Rectal smooth muscle tissue (tissue), 1 donor: ENCODE results near the gene CTSH.
"Not testable (repeated sequence)": the region's sequence is repeated elsewhere in the genome, so short reads cannot be mapped to it uniquely, and the experiment has no call there.

Experiments used
- H3K27ac ChIP-seq: one replicate; pipeline ENCODE4 v1.7.0; 2013; ENCODE audit warnings: low read depth, low read length, inconsistent platforms
- H3K27me3 ChIP-seq: one replicate; pipeline ENCODE4 v1.7.0; 2013; ENCODE audit warnings: low read length; ENCODE audit not compliant: control insufficient read depth, insufficient read depth
- H3K36me3 ChIP-seq: one replicate; pipeline ENCODE4 v1.7.0; 2013; ENCODE audit warnings: low read length; ENCODE audit not compliant: control insufficient read depth, insufficient read depth
- H3K4me1 ChIP-seq: one replicate; pipeline ENCODE4 v1.7.0; 2013; ENCODE audit warnings: low read length; ENCODE audit not compliant: control insufficient read depth, insufficient read depth
- H3K4me3 ChIP-seq: one replicate; pipeline ENCODE4 v1.7.0; 2013; ENCODE audit warnings: low read length
- H3K9ac ChIP-seq: one replicate; pipeline ENCODE4 v1.7.0; 2013; ENCODE audit warnings: low read length

Gene CTSH

DNA sequence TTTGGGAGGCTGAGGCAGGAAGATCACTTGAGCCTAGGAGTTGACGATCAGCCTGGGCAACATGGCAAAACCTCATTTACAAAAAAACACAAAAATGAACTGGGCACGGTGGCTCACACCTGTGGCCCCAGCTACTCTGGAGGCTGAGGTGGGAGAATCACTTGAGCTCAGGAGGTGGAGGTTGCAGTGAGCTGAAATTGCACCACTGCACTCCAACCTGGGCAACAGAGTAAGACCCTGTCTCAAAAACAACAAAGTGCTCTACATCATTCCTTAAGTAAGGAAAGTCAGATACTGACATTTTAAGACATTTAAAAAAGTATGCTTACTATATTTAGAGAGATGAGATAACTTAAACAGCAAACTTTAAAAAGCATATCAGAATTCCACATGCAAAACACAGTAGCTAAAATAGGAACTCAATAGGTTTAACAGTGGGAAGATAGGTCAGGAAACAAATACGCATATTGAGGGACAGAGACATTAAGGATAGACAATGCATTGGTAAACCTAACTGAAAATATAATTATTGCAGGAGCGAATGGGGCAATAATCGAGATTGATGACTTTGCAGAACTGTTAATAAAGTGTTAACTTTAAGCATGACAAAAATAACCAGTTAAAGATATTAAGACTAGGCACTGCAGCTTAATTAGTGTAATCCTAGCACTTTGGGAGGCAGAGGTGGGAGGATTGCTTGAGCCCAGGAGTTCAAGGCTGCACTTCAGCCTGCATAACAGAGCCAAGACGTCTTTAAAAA is 40.1 kb downstream of the CTSH start:
- H3K4me3 ChIP-seq: no peak overlapping the region
- H3K4me1 ChIP-seq: peaks cover 4% of the 10 kb centered on the region
- no peak overlapping the region for H3K27ac ChIP-seq
- H3K27me3 ChIP-seq: no peaks in the 10 kb centered on the region
- H3K36me3 ChIP-seq: peaks cover 25% of the 10 kb centered on the region
- no peak overlapping the region for H3K9ac ChIP-seq

DNA sequence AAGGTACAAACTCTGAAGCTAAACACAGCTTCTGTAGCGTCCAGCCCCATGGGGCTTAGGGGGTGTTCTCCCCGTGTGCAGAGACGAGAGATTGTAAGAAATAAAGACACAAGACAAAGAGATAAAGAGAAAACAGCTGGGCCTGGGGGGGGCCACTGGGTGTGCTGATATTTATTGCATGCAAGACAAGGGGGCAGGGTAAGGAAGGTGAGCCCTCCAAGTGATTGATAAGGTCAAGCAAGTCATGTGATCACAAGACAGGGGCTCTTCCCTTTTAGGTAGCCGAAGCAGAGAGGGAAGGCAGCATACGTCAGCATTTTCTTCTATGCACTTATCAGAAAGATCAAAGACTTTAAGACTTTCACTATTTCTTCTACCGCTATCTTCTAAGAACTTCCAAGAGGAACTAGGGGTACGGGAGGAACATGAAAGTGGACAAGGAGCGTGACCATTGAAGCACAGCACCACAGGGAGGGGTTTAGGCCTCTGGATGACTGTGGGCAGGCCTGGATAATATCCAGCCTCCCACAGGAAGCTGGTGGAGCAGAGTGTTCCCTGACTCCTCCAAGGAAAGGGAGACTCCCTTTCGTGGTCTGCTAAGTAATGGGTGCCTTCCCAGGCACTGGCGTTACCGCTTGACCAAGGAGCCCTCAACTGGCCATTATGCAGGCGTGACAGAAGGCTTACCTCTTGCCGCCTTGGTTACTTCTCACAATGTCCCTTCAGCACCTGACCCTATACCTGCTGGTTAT is 42.4 kb downstream of the CTSH start:
- H3K36me3 ChIP-seq: peaks cover 27% of the 10 kb centered on the region
- H3K27me3 ChIP-seq, H3K9ac ChIP-seq, H3K4me1 ChIP-seq, H3K27ac ChIP-seq, H3K4me3 ChIP-seq: not testable (repeated sequence)

DNA sequence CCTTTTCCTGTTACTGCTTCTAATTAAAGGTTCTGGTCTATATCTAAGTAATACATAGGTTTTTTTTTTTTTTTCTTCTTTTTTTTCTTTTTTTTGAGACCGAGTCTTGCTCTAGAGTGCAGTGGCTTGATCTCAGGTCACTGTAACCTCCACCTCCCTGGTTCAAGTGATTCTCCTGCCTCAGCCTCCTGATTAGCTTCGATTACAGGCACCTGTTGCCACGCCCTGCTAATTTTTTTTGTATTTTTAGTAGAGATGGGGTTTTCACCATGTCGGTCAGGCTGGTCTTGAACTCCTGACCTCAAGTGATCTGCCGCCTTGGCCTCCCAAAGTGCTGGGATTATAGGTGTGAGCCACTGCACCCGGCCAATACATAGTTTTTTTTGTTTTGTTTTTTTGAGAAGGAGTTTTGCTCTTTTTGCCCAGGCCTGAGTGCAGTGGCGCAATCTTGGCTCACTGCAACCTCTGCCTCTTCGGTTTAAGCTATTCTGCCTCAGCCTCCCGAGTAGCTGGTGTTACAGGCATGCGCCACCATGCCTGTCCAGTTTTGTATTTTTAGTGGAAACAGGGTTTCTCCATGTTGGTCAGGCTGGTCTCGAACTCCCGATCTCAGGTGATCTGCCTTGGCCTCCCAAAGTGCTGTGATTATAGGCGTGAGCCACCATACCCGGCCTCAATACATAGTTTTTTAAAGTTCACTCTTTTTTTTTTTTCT is 43.9 kb downstream of the CTSH start:
- H3K27ac ChIP-seq, H3K9ac ChIP-seq, H3K27me3 ChIP-seq, H3K4me3 ChIP-seq, H3K4me1 ChIP-seq: not testable (repeated sequence)
- peaks cover 21% of the 10 kb centered on the region for H3K36me3 ChIP-seq

DNA sequence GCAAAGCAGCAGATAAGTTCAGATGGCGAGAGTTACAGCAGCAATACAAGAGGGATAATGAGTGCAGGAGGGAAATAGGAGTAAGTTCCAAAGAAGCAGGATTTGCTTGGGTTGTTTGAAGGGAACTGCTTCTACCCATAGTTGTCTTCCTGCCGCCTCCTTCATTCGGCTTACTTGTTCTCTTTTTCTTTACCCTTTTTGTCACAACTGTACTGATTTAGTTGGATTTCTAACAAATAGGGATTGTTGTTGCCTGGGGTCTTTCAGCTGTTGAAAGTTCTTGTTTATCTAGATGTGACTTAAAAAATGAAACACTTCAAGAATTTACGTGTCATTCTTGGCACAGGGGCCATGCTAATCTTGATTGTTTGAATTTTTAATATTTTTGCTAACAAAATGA is 46.3 kb downstream of the CTSH start:
- H3K27me3 ChIP-seq: no peaks in the 10 kb centered on the region
- no peaks in the 10 kb centered on the region for H3K4me1 ChIP-seq
- no peak overlapping the region for H3K27ac ChIP-seq
- no peak overlapping the region for H3K9ac ChIP-seq
- no peak overlapping the region for H3K4me3 ChIP-seq
- H3K36me3 ChIP-seq: peaks cover 17% of the 10 kb centered on the region

DNA sequence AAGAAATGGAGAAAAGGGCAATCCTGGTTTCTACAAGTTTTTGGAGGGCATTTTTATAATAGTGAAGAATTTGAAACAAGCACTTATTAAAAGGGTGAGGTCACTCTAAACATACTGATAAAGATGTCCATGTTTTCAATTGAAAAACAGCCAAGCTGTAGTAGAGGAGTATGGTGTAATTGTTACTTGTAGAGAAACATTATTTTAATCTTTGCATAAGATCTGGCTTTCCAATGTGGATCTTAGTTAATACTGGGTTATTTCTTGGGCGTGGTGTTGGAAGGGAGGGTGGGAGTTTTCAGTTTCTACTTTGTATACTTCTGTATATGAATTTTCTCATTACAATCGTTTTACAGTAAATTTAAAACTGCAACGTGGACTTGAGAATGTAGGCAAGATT is 49.4 kb downstream of the CTSH start:
- Histone ChIP-seq H3K9ac (no peak overlapping the region), H3K4me1 (no peaks in the 10 kb centered on the region), H3K27ac (no peak overlapping the region), H3K36me3 (peaks cover 27% of the 10 kb centered on the region), H3K27me3 (no peaks in the 10 kb centered on the region), H3K4me3 (no peak overlapping the region)

DNA sequence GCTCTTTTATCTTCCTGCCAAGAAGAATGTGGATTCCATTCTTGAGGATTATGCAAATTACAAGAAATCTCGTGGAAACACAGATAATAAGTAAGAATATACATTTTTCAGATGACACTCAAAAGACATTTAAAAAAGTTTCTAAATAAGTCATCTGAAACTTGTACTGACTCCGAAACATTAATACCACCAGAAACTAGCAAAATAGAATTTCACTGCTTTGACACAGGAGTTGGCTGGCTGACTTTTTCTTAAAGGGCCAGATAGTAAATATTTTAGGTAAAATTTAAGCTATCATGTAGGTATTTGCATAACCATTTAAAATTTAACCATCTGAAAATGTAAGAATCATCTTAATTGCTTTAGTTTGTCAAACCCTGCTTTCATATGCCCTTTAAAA is 51.3 kb downstream of the CTSH start:
- Histone ChIP-seq H3K36me3 (peaks cover 23% of the 10 kb centered on the region), H3K4me1 (no peaks in the 10 kb centered on the region), H3K27me3 (no peaks in the 10 kb centered on the region), H3K9ac (no peak overlapping the region), H3K27ac (no peak overlapping the region), H3K4me3 (no peak overlapping the region)

DNA sequence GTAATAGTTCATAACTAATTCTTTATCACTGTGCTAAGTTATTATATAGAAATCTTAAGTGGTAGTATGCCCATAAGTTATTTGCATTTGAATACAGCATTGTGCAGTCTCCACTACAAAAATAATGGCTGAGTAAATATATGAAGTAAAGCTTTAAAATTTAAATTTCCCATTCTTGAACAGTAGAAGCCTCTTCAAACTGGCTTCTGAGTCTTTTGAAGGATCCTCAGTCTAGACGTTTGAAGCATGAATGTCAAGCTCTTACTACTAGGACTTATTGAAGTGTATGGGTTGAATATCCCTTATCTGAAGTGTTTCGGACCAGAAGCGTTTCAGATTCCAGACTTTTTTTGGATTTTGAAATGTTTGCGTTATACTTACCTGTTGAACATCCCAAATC is 55.8 kb downstream of the CTSH start:
- Histone ChIP-seq H3K27ac (no peak overlapping the region), H3K36me3 (peaks cover 20% of the 10 kb centered on the region), H3K27me3 (no peaks in the 10 kb centered on the region), H3K9ac (no peak overlapping the region), H3K4me3 (no peak overlapping the region), H3K4me1 (no peaks in the 10 kb centered on the region)

DNA sequence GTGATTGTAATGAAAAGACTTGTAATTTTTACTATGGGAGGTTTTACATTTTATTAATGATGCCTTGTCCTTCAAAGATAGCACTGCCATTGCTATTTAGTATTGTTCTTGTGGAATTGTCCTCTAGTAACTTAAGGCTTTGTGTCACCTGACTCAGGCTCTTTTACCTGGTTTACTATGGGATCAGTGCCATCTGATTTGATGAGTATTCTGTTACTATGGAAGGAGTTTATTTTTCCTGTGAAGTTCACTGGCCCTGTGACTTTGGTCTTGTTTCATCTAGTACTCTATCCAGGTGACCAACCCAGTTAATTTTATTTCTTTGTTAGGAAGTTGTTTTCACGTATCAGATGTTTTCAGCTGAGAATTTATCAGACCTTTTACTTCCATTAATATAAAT is 63.2 kb downstream of the CTSH start:
- no peak overlapping the region for H3K9ac ChIP-seq
- H3K36me3 ChIP-seq: peaks cover 3% of the 10 kb centered on the region
- H3K27me3 ChIP-seq: no peaks in the 10 kb centered on the region
- H3K4me3 ChIP-seq: no peak overlapping the region
- H3K4me1 ChIP-seq: peaks cover 13% of the 10 kb centered on the region
- no peak overlapping the region for H3K27ac ChIP-seq

DNA sequence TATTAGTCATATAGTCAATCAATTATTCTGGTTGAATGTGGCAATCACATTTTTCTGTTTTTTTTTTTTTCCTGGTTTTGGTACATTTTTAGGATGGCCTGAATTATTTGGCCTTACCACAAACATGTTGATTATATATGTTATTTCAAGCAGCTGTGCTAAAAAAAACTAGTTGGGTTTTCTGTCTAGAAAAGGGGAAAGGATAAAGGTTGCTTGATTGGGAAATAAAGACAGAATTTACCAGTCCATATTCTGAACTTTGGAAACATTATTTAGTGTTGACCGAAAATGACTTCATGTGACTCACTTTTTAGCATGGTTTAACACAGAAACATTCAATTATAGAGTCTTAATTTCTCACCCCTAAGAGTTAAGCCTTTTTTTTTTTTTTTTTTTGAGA is 64.0 kb downstream of the CTSH start:
- peaks cover 3% of the 10 kb centered on the region for H3K36me3 ChIP-seq
- H3K4me3 ChIP-seq: no peak overlapping the region
- no peaks in the 10 kb centered on the region for H3K27me3 ChIP-seq
- H3K27ac ChIP-seq: no peak overlapping the region
- no peak overlapping the region for H3K9ac ChIP-seq
- peaks cover 13% of the 10 kb centered on the region for H3K4me1 ChIP-seq

DNA sequence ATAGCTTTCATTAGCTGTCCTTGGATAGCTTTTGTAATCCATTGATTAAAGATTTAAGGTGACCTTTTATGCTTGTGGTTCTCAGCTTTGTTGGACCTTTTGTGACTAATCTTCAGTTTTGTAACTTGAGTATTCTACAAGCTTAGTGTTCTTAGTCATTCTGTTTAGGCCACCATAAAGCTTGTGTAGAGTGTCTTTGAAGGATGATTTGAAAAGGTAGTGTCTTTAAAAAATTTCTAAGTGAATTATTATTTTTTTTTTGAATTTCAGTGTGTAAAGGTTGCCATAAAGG is 64.7 kb downstream of the CTSH start:
- H3K36me3 ChIP-seq: peaks cover 3% of the 10 kb centered on the region
- no peak overlapping the region for H3K9ac ChIP-seq
- peaks cover 15% of the 10 kb centered on the region for H3K4me1 ChIP-seq
- H3K27me3 ChIP-seq: no peaks in the 10 kb centered on the region
- H3K27ac ChIP-seq: no peak overlapping the region
- H3K4me3 ChIP-seq: no peak overlapping the region

DNA sequence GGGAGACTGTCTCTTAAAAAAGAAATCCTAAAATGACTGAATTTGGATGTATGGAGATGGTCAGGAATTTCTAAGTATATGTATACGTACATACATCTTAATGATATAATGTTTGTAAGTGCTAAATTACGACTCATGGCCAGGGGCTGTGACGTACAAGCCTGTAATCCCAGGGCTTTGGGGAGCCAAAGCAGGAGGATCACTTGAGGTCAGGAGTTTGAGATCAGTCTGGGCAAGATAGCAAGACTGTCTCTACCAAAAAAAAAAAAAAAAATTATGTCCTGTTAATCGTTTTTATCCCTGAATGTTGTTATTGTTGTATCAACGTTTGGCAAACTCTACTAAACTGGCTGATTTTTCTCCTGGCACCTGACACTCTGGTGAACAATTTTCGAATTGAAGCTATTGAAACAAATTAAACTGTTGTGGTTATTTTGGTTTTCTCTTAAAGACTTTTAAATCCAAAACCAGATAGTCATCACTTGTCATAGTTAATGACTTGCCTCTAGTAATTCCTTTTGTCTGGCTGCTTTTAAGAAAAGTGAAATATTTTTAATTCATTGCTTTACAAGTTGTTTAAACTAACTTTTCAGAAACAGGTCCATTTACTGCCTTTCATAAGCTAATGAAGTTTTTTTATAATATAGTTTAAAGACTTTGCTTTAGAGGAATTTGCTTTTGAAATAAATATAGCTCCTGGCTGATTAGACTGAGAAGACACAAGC is 65.2 kb downstream of the CTSH start:
- Histone ChIP-seq H3K4me3 (no peak overlapping the region), H3K27ac (no peak overlapping the region), H3K4me1 (peaks cover 17% of the 10 kb centered on the region), H3K36me3 (peaks cover 3% of the 10 kb centered on the region), H3K27me3 (no peaks in the 10 kb centered on the region), H3K9ac (no peak overlapping the region)

DNA sequence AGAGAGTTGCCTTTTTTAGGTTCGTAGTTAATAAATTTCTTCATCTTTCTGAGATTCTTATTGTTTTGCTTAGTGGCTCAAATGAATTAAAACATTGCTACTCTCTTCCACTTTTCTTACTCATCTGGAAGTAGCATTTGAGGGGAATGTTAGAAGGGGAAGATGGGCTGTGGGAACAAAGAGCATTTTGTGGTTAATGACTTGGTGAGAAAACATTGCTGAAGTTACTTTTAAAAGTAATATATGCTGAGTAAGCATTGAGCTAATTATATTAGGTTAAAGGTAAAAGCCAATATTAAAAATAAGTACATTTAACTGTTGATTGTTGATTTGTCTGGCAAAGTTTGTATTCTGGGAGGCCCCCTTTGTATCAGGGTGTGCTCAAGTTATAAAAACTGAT is 66.5 kb downstream of the CTSH start:
- no peak overlapping the region for H3K9ac ChIP-seq
- peaks cover 3% of the 10 kb centered on the region for H3K36me3 ChIP-seq
- no peaks in the 10 kb centered on the region for H3K27me3 ChIP-seq
- H3K4me3 ChIP-seq: no peak overlapping the region
- H3K4me1 ChIP-seq: peaks cover 17% of the 10 kb centered on the region
- no peak overlapping the region for H3K27ac ChIP-seq
